ENCODE results near the gene PERP. TPM values are rescaled to one million over a fixed set of nuclear protein-coding genes. Genes with fewer than 3 reads are reported as not detected.

PERP gene
- polyA plus RNA-seq, 1 of the 3 experiments (the other 2 are of a cell fraction): 0.02 TPM

- 8% methylated on average over 3 of the region's 3 CpGs for WGBS (ENCODE audit: low lambda C conversion rate)
- no peak overlapping the region for H3K4me2 ChIP-seq
- H3F3A ChIP-seq (replicated peaks; ENCODE audit: insufficient read depth): no peaks in the 10 kb centered on the region
- H4K20me1 ChIP-seq (ENCODE audit: insufficient read depth): no peaks in the 10 kb centered on the region
- H3K9me3 ChIP-seq: no peaks in the 10 kb centered on the region
- H2AFZ ChIP-seq (ENCODE audit: low read depth): no peak overlapping the region
- H3K4me3 ChIP-seq (ENCODE audit: low read depth in 2 of 2, low read length in 1 of 2): no peak overlapping the region
- H3K9ac ChIP-seq: no peak overlapping the region
- CTCF ChIA-PET: no interaction called here
- H3K79me2 ChIP-seq (ENCODE audit: insufficient read depth): no peaks in the 10 kb centered on the region
- no peaks in the 10 kb centered on the region for H3K36me3 ChIP-seq (replicated peaks in 1 of 2; ENCODE audit: control insufficient read depth in 1 of 2, insufficient read depth in 2 of 2, low read length in 1 of 2)
- no peak for TF ChIP-seq FOSL2 (IDR thresholded peaks at IDR 0.05; ENCODE audit: borderline replicate concordance, low read depth)
- TF ChIP-seq NFIC (IDR thresholded peaks at IDR 0.05; ENCODE audit: borderline replicate concordance): no peak
- no peak for TF ChIP-seq FOXJ3 (CRISPR knock-in tag; IDR thresholded peaks at IDR 0.05)
- no peak for TF ChIP-seq RFX5 (IDR thresholded peaks at IDR 0.05; ENCODE audit: low read length)
- TF ChIP-seq MXI1 (IDR thresholded peaks at IDR 0.05; ENCODE audit: low read depth, low read length): no peak
- no peak for TF ChIP-seq YY1 (IDR thresholded peaks at IDR 0.05; ENCODE audit: low read depth)
- TF ChIP-seq, protein P1, sequence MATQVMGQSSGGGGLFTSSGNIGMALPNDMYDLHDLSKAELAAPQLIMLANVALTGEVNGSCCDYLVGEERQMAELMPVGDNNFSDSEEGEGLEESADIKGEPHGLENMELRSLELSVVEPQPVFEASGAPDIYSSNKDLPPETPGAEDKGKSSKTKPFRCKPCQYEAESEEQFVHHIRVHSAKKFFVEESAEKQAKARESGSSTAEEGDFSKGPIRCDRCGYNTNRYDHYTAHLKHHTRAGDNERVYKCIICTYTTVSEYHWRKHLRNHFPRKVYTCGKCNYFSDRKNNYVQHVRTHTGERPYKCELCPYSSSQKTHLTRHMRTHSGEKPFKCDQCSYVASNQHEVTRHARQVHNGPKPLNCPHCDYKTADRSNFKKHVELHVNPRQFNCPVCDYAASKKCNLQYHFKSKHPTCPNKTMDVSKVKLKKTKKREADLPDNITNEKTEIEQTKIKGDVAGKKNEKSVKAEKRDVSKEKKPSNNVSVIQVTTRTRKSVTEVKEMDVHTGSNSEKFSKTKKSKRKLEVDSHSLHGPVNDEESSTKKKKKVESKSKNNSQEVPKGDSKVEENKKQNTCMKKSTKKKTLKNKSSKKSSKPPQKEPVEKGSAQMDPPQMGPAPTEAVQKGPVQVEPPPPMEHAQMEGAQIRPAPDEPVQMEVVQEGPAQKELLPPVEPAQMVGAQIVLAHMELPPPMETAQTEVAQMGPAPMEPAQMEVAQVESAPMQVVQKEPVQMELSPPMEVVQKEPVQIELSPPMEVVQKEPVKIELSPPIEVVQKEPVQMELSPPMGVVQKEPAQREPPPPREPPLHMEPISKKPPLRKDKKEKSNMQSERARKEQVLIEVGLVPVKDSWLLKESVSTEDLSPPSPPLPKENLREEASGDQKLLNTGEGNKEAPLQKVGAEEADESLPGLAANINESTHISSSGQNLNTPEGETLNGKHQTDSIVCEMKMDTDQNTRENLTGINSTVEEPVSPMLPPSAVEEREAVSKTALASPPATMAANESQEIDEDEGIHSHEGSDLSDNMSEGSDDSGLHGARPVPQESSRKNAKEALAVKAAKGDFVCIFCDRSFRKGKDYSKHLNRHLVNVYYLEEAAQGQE (IDR thresholded peaks at IDR 0.05; ENCODE audit: low read depth, low read length): no peak
- POLR2A ChIA-PET: no interaction called here
- DNase-seq: no peak
- H3K9me2 ChIP-seq: no peaks in the 10 kb centered on the region
- H3K4me1 ChIP-seq (ENCODE audit: control insufficient read depth in 1 of 2, insufficient read depth in 2 of 2, low read depth in 1 of 2, low read length in 1 of 2): no peaks in the 10 kb centered on the region
- no peaks in the 10 kb centered on the region for H3K27me3 ChIP-seq (ENCODE audit: insufficient read depth)
- no peak overlapping the region for H3K27ac ChIP-seq (ENCODE audit: low read depth in 2 of 2, low read length in 1 of 2)
These were observed 38.2 kb upstream of the PERP start for GRCh38 chr6:138145402-138145801.

DNA sequence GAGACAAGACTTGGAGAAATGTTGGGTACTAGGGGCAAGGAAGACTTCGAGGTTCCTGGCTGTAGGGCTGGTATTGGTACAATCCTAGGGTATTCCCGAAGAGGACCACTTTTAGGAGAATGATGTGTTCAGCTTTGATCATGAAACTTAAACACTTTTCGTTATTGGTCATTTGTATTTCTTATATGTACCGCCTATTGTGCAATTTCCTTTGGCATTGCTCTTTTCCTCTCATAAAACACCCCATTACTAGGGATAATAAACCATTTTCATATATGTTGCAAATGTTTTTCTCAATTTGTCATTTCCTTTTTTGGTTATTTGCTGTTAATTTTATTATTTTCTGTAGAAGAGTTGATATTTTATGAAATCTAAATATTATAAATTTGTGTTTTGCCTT is 35.6 kb upstream of the PERP start:
- Histone ChIP-seq H3K27ac (ENCODE audit: low read depth in 2 of 2, low read length in 1 of 2) (no peak overlapping the region), H3F3A (replicated peaks; ENCODE audit: insufficient read depth) (no peaks in the 10 kb centered on the region), H3K79me2 (ENCODE audit: insufficient read depth) (no peaks in the 10 kb centered on the region), H4K20me1 (ENCODE audit: insufficient read depth) (no peaks in the 10 kb centered on the region), H3K9me2 (no peaks in the 10 kb centered on the region), H2AFZ (ENCODE audit: low read depth) (no peak overlapping the region), H3K4me2 (no peak overlapping the region), H3K9ac (no peak overlapping the region), H3K4me3 (ENCODE audit: low read depth in 2 of 2, low read length in 1 of 2) (no peak overlapping the region), H3K9me3 (no peaks in the 10 kb centered on the region), H3K27me3 (ENCODE audit: insufficient read depth) (no peaks in the 10 kb centered on the region), H3K4me1 (ENCODE audit: control insufficient read depth in 1 of 2, insufficient read depth in 2 of 2, low read depth in 1 of 2, low read length in 1 of 2) (no peaks in the 10 kb centered on the region), H3K36me3 (replicated peaks in 1 of 2; ENCODE audit: control insufficient read depth in 1 of 2, insufficient read depth in 2 of 2, low read length in 1 of 2) (no peaks in the 10 kb centered on the region)
- ChIA-PET POLR2A (no interaction called here), CTCF (interaction anchor here (1.7 kb wide), 1 partner anchor 25 kb away, joined by 4 read pairs; no protein-coding TSS in a partner anchor)
- no peak for DNase-seq
- WGBS (ENCODE audit: low lambda C conversion rate): 6% methylated on average over 4 of the region's 4 CpGs
- TF ChIP-seq NFIC (IDR thresholded peaks at IDR 0.05; ENCODE audit: borderline replicate concordance) (no peak), IRF3 (IDR thresholded peaks at IDR 0.05; ENCODE audit: low read depth, low read length) (no peak), GABPA (IDR thresholded peaks at IDR 0.05; ENCODE audit: low read depth) (no peak), MEF2A (IDR thresholded peaks at IDR 0.05; ENCODE audit: borderline replicate concordance, low read depth) (no peak), RCOR1 (IDR thresholded peaks at IDR 0.05; ENCODE audit: low read length) (no peak), RXRA (IDR thresholded peaks at IDR 0.05; ENCODE audit: borderline replicate concordance, low read depth) (no peak), JUND (IDR thresholded peaks at IDR 0.05) (no peak), EP300 (IDR thresholded peaks at IDR 0.05; ENCODE audit: borderline replicate concordance in 1 of 2, low read depth in 1 of 2, low read length in 1 of 2) (no peak), TEAD4 (IDR thresholded peaks at IDR 0.05; ENCODE audit: borderline replicate concordance, insufficient read depth) (no peak), POLR2AphosphoS5 (IDR thresholded peaks at IDR 0.05; ENCODE audit: low read depth, low read length) (no peak), YY1 (IDR thresholded peaks at IDR 0.05; ENCODE audit: low read depth) (no peak), CHD2 (IDR thresholded peaks at IDR 0.05; ENCODE audit: low read length, partially characterized antibody) (no peak), GATA2 (CRISPR knock-in tag; IDR thresholded peaks at IDR 0.05) (no peak)
- TF ChIP-seq, protein P2, sequence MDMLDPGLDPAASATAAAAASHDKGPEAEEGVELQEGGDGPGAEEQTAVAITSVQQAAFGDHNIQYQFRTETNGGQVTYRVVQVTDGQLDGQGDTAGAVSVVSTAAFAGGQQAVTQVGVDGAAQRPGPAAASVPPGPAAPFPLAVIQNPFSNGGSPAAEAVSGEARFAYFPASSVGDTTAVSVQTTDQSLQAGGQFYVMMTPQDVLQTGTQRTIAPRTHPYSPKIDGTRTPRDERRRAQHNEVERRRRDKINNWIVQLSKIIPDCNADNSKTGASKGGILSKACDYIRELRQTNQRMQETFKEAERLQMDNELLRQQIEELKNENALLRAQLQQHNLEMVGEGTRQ (IDR thresholded peaks at IDR 0.05; ENCODE audit: borderline replicate concordance, low read depth, low read length): no peak
- TF ChIP-seq, protein P3, sequence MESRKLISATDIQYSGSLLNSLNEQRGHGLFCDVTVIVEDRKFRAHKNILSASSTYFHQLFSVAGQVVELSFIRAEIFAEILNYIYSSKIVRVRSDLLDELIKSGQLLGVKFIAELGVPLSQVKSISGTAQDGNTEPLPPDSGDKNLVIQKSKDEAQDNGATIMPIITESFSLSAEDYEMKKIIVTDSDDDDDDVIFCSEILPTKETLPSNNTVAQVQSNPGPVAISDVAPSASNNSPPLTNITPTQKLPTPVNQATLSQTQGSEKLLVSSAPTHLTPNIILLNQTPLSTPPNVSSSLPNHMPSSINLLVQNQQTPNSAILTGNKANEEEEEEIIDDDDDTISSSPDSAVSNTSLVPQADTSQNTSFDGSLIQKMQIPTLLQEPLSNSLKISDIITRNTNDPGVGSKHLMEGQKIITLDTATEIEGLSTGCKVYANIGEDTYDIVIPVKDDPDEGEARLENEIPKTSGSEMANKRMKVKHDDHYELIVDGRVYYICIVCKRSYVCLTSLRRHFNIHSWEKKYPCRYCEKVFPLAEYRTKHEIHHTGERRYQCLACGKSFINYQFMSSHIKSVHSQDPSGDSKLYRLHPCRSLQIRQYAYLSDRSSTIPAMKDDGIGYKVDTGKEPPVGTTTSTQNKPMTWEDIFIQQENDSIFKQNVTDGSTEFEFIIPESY (IDR thresholded peaks at IDR 0.05; ENCODE audit: borderline replicate concordance, low read depth): no peak

Measured in SK-N-SH (cell line).